Epidermal melanocyte (primary cell): ENCODE data around the gene GCNT2.
"Not testable (repeated sequence)": the region's sequence is repeated elsewhere in the genome, so short reads cannot be mapped to it uniquely, and the experiment has no call there.

Experiments used
- DNase-seq: peaks from one replicate; pipeline ENCODE4 v3.0.0; 2011; ENCODE audit warnings: low spot score; ENCODE audit not compliant: insufficient read length

Gene GCNT2

DNA sequence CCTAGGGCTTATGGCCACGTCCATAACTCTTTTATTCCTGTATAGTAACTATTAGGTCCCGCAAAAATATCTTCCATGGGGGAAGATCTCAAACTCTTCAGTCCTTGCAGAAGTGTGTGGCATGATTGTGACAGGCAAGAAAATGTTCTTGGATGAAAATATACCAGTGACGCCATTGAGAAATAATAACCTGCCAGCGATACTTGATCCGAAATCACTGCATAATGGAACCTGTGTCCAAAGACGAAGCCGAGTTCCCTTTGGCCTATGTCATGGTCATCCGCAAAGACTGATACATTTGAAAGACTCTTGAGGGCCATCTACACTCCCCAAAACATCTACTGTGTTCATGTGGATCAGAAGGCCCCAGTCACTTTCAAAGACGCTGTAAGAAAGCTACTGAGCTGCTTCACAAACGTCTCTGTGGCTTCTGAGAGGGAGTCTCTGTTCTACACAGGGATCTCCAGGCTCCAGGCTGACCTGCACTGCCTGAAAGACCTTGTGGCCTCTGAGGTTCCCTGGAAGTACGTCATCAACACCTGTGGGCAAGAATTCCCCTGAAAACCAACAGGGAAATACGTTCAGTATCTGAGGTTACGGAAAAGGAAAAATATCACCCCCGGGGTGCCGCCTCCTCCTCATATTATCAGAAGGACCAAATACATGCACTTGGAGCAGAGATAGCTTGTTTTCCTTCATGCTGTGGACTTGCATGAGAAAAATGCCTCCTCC is 6.9 kb upstream of the GCNT2 start:
- DNase-seq: no peak

DNA sequence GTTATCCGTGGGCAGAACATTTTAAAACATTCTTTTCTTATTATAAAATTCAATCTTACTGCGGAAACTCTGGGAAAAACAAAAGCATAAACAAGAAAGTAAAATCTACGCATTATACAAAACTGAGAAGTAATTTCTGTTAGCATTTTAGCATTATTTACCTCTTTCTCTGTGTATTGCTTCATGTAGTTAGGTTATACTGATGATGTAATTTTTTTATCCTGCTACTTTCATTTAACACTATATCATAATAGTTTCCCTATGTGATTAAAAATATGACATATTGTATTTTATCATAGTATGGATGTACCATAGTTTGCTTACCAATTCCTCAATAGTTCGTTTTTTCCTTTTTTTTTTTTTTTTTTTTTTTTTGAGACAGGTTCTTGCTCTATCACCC is 4.2 kb upstream of the GCNT2 start:
- DNase-seq: no peak

DNA sequence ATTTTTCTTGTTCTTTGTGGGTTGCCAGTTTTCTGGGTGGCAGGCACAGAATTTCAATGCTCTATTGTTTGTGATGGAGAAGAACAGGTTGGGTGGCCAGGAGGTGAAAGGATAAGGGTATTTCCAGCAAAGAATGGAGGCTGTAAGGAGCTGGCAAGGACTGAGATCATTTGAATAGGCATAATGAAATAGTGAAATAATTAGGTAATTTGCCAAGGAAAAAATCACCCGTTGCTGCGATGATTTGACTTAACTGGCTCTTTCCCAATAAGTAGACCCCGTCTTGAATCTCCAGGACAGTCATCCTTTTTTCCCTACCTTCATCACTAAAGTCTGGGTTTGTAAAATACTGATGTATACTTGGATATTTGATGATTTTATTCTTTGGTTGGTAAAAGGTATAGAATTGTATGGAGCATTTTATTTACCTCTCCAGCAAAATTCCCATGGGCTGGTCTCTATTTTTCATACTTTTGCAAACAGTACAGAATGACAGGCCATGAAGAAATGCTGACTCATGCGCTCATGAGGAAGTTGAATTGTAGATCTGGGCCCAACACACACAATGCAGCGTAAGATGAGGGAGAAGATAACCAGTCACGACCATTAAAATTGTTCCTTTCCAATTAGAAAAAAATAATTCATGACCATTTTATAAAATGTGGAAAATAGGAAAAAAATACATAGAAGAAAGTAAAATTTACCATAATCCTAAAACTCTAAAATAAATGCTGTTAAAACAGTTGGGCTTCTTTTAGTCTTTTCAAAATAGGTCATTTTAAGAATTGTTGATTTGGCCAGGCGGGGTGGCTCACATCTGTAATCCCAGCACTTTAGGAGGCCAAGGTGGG is 2.4 kb upstream of the GCNT2 start:
- DNase-seq: no peak

DNA sequence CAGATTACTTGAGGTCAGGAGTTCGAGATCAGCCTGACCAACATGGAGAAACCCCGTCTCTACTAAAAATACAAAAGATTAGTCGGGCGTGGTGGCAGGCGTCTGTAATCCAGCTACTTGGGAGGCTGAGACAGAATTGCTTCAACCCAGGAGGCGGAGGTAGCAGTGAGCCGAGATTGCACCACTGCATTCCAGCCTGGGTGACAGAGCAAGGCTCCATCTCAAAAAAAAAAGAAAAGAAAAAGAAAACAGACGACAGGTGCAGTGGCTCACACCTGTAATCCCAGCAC is 1.8 kb upstream of the GCNT2 start:
- not testable (repeated sequence) for DNase-seq

DNA sequence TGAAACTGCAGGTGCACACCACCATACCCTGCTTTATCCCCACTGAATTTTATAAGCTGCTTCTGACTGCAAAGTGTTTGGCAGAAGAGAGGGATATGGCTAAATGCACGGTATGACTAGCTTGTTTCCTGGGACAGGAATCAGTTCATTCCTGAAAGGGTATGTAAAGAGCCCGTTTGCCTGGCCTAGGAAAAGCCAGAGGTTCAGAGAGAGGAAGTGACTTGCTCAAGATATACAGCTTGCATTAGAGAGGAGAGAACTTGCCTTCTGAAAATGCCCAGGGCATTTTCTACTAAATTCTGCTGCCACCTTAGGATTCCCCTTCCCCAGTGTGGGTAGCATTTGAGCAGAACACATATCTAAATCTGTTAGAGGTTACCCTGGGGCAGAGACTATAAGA is 683 bp upstream of the GCNT2 start:
- no peak for DNase-seq

DNA sequence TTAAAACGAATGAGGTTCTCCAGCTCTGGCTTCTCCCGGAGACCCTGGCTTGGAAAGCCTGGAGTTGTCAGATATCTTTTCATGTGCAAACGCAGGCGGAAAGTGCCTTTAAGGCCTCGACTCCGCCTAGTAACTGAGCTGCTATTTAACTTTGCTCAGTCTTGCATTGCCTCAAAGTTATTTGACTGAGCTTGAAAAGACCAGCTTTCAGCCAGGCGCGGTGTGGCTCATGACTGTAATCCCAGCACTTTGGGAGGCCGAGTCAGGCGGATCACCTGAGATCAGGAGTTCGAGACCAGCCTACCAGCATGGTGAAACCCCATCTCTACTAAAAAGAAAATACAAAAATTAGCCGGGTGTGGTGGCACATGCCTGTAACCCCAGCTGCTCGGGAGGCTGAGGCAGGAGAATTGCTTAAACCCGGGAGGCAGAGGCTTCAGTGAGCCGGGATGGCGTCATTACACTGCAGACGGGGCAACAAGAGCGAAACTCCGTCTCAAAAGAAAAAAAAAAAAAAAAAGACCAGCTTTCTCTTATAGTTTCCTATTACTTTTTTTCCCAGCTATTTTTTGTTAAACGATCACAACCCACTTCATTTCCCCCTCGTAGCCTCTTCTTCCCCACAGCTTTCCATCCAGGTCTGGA is 1.9 kb downstream of the GCNT2 start:
- DNase-seq: no peak

DNA sequence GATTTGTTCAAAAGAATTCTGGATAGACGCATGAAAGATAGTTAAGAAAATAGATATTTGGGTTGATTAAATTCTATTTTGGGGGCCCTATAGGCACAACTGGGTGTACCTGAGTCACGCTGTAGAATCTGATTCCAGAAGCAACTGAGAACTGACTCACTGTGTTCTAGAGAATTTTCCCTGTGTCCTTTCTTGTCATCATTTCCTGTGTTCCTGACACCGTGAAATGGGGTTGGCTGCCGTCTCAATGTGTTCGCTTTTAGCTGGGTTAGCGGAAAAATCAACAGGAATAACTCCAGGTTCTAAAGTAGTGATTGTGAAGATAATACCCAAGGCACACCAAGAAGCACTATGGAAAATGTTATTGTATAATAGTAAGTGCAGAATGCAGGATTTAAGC is 5.0 kb downstream of the GCNT2 start:
- no peak for DNase-seq

DNA sequence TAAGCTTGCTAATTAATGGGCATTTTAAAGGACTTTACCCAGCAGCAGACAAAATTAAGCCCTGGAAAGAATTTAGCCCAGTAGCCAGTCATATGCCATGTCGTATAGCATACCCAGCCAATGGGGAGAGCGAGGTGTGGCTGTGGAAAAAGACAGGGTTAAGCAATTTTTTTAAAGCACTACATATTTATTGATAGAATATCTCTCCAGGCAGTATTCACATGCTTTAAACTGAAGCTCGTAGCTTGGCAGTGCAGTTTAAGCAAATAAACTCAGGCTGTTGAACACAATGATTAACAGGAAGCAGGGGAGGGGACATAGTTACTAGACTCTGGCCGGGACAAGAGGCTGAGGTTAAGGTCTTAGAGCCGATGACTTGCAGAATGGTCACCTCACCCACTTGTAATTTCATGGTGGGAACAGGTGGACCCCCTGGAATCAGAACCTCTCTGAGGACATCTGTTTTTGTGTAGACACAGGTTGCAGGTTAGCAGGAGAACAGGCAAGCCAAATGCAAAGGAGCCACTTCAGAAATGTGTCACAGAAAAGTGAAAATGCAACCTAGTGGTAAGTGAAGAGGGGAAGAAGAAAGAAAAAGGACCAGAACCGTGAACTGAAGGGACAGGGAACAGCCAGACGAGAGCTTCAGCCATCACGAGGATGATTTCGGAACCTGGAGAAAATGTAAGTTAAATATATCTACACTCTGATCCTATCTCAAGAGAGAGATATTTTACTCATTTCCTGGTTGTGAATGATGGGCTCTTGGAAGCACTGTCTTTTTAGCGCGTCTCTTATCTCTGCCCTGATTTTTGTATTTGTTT is 7.2 kb downstream of the GCNT2 start:
- peak; percentile 36 for DNase-seq

DNA sequence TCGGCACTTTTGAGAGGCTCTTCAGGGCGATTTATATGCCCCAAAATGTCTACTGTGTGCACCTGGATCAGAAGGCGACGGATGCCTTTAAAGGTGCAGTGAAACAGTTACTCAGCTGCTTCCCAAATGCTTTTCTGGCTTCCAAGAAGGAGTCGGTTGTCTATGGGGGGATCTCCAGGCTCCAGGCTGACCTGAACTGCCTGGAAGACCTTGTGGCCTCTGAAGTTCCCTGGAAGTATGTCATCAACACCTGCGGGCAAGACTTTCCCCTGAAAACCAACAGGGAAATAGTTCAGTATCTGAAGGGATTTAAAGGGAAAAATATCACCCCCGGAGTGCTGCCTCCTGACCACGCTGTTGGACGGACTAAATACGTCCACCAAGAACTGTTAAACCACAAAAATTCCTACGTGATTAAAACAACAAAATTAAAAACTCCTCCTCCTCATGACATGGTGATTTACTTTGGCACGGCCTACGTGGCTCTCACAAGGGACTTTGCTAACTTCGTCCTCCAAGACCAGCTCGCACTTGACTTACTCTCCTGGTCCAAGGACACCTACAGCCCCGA is 8.2 kb downstream of the GCNT2 start:
- DNase-seq: no peak

DNA sequence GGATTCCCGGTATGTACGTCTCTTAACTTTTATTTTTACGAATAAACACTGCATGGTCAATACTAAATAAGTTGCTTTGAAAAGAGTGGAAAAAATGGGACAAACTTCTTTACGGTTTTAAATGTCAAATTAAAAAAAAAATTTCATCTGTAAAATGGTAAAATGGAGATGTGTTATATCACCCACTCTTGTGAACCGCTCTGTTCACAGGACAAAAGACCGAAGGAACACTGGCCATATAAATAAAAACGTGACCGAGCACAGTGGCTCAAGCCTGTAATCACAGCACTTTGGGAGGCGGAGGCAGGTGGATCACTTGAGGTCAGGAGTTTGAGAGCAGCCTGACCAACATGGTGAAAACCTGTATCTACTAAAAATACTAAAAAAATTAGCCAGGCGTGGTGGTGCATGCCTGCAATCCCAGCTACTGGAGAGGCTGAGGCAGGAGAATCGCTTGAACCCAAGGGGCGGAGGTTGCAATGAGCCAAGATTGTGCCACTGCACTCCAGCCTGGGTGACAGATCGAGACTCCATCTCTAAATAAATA is 8.8 kb downstream of the GCNT2 start:
- DNase-seq: not testable (repeated sequence)

DNA sequence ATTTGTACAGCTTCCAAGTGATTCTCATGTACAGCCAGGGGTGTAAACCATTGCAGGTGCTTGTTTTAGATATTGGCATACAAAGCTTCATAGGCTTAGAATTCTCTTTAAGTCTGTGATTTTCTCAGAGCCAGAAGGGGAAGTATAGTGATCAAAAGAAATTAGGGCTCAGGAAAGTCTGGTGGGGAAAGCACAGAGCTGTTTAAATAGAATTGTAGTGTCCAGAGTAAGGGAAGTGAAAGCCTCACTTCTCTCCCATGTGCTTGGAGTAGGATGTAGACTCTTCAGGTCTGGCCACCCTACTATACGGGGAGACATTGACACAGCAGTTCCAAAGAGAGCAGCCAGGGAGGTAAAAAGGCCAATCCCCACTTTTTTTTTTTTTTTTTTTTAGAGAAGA is 10.4 kb downstream of the GCNT2 start:
- DNase-seq: no peak

DNA sequence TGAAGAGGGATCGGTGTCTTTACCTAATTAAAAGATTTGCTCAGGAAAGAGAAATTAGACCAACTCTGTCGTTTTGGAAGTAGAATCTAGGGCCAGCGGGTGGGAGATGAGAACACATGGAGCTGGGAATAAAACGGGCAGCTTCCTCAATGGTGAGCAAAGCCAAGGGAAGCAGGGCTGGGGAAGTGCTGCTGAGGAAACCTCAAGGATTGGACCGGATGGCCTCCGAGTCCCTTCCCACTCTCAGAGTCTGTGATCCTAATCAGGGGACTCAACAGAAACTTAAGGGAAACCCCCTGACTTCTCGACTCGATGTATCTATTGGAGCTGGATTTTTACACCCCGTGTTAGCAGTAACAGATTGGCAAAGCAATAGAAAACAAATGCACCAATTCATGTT is 10.8 kb downstream of the GCNT2 start:
- no peak for DNase-seq

DNA sequence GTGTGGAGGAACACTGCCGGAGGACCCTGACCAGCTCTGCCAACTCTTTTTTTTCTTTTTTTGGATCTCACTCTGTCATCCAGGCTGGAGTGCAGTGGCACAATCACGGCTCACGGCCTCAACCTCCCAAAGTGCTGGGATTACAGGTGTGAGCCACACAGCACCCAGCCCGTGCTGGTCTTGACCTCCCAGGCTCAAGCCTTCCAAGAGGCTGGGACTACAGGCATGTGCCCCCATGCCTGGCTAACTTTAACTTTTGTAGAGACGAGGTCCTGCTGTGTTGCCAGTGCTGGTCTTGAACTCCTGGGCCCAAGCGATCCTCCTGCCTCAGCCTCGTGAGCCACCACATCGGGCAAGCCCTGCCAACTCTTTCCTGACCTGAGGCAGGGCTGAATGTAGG is 11.2 kb downstream of the GCNT2 start:
- DNase-seq: no peak

DNA sequence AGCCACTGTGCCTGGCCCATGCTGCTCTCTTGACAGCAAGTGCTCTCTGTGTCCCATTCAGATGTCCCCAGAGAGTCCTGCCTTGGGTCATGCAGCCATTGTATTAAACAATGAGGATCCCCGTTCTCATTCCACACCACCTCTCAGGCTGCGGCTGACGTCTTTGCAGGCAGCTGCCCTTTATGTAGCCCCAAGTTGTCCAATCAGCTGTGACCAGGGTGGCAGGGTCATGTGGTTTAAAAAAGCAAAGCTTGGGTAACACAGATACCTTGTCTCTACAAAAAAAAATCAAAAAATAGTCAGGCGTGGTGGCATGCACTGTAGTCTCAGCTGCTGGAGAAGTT is 13.2 kb downstream of the GCNT2 start:
- no peak for DNase-seq

DNA sequence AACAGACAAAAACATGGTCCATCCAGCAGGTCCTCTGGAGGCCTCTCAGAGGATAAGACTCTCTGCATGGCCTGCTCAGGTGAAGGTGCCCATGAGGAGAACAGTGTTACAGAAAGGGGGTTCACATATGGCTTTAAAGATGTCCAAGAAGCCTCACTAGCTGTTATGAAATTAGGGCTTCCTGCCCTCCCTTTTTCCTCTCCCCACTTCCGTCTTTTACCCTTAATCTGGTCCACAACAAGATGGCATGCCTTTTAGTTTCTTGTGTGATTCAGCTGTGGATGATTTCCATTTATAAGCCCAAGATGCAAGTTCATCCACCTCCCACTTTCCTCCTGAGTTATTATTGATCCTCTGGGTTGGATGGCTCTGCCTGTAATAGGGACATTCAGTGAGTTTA is 14.0 kb downstream of the GCNT2 start:
- DNase-seq: no peak

DNA sequence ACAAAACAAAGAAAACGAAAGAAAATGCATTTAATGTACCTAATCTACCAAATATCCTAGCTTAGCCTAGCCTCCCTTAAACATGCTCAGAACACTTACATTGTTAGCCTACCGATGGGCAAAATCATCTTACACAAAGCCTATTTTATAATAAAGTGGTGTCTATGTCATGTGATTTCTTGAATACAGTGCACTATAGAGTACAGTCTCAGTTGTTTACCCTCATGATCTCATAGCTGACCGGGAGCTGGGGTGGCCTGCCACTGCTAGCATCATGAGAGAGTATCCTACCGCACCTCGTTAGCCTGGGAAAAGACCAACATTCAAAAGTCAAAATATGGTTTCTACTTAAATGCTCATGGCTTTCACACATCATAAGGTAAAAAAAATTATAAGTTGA is 16.6 kb downstream of the GCNT2 start:
- peak; percentile 30 for DNase-seq

DNA sequence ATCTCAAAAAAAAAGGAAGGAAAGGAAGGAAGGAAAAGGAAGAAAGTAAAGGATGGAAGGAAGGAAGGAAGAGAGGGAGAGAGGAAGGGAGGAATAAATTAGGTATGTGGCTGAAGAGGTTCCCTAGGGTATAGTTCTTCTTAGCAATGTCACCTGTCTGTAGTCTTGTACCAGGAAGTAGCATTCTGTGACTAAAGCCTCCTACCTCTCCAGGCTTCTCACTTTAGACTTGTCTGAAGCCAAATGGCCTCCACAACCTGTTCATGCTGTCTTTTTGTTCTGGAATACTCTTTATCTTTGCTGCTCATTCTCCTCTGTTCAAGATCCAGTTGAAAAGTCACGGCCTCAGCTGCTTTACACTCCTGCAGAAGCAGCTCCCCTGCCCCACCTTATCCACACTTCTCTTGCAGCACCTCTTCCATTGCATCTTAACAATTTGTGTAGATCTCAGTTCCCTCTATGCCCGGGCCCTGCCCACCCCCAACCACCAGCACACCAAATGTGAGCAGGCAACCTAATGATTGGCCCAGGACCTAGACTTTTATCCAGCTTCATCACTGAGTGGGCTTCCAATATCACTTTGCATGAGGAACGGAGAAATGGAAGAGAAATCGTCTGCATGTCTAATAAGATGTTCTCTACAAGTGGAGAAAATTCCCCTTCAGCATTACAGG is 19.1 kb downstream of the GCNT2 start:
- DNase-seq: no peak

DNA sequence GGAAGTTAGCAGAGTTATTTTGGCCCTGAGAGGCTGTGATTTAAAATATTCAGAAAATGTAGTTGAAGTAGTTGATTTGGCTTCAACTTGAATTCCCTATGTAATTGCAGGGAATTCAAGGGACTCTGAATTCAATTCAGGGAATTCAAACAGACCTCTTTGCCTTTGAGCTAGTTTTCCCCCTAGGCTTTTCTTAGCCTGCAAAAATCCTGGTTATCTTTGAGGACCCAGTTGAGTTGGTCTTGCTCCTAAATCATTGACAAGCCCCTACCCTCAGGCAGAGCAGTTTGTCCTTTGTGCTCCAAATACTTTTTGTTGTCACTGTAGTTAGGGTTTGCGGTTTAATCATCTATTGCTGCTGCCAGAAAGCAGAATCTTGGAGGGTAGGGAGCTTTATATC is 20.4 kb downstream of the GCNT2 start:
- no peak for DNase-seq

DNA sequence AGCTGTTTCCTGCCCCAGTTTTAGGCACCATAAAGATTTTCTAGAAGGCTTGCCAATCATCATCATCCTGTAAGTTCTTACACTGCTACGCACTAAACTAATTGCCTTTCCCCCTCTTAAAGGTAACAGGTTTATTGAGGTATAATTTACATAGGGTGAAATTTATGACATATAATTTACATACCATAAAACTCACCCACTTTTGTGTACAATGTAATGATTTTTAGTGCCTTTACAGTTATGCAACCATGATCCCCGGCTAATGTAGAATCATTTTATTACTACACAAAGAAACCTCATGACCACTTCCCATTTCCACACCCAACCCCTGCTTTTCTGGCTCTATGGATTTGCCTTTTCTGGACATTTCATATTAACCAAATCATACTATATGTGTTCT is 21.1 kb downstream of the GCNT2 start:
- DNase-seq: no peak

DNA sequence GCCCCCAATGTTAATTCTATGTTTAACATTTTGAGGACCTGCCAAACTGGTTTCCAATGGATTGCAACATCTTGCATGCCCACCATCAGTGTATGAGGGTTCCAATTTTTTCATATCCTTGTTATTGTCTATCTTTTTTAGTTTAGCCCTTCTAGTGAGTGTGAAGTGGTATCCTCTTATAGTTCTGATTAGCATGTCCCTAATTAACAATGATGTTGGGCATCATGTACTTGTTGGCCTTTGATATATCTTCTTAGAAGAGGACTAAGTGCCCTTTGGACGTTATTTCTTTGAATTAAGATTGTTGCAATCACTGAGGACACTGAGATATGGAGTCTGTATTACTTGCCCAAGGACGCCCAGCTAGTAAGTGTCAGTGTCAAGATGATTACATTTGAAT is 22.3 kb downstream of the GCNT2 start:
- no peak for DNase-seq

DNA sequence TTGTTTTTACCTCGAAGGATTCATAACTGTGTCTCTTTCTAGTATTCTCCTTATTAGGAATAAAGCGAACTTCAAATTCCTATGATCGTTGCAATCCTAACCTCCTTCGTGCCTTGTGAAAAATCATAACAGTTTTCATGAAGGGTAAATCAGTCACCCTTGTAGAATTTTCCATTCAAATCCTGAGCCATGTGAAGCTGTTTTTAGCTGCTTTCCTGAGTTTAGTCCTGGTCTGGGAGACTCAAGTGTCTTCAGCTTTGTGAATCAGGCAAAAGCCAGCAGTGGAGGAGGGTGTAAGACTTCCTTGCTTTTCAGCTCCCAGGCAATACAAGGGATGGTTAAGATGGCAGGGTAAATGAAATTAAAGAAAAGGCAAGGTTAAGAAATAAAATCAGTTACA is 24.3 kb downstream of the GCNT2 start:
- DNase-seq: no peak
